Left ventricle myocardium inferior (tissue), 1 donor: ENCODE results near the gene ADAP1. TPM values are rescaled to one million over a fixed set of nuclear protein-coding genes. Genes with fewer than 3 reads are reported as not detected.

Experiments used
- DNase-seq: peaks from one replicate; pipeline ENCODE4 v3.0.0-alpha.2; 2020
- H3K27ac ChIP-seq: fragments of 200-600 bp; replicated peaks from 2 replicates; pipeline ENCODE4 v1.8.0; 2021
- H3K27me3 ChIP-seq: fragments of 200-600 bp; 2 replicates; pipeline ENCODE4 v1.8.0; 2021; ENCODE audit warnings: low read depth
- H3K36me3 ChIP-seq: fragments of 200-600 bp; 2 replicates; pipeline ENCODE4 v1.8.0; 2021
- H3K4me1 ChIP-seq: fragments of 200-600 bp; 2 replicates; pipeline ENCODE4 v1.8.0; 2021
- H3K4me3 ChIP-seq: fragments of 200-600 bp; 2 replicates; pipeline ENCODE4 v1.8.0; 2021; ENCODE audit warnings: mild to moderate bottlenecking, moderate library complexity
- H3K9me3 ChIP-seq: fragments of 200-600 bp; replicated peaks from 2 replicates; pipeline ENCODE4 v1.8.0; 2021
- CTCF ChIP-seq: fragments of 200-600 bp; IDR thresholded peaks from 2 replicates; pipeline ENCODE4 v1.8.0; 2021; ENCODE audit warnings: antibody characterized with exemption, mild to moderate bottlenecking, borderline replicate concordance
- intact Hi-C: fragments of 100-400 bp; cut with micrococcal nuclease; formaldehyde crosslinking; loops from one replicate; pipeline ENCODE4 v1.11.0; 2022
- total RNA-seq: library from RNA; stranded (reverse); fragmentation: NEBNext Ultra II Directional; extraction: Animal tissue kit (Norgen Biotek cat#: 25700); gene quantifications from one replicate; pipeline ENCODE4 v1.2.1, GENCODE V29; 2021
- donor health status: DM: no; HTN: yes; CAD: no; lungs with severe emphysema.

Gene ADAP1
- total RNA-seq, 1 donor from 2014 or later = 8.4 TPM

- intact Hi-C loops = no loop called here
- Histone ChIP-seq H3K27ac (no peak overlapping the region), H3K9me3 (no peaks in the 10 kb centered on the region), H3K36me3 (peaks cover 52% of the 10 kb centered on the region), H3K27me3 (no peaks in the 10 kb centered on the region), H3K4me1 (peaks cover 26% of the 10 kb centered on the region), H3K4me3 (no peak overlapping the region)
- no peak for TF ChIP-seq CTCF
- DNase-seq = no peak
Measured at GRCh38 chr7:896346-897075, 58.0 kb downstream of the ADAP1 start.

- no peak for TF ChIP-seq CTCF
- Histone ChIP-seq H3K4me1 (peaks cover 19% of the 10 kb centered on the region), H3K9me3 (no peaks in the 10 kb centered on the region), H3K27me3 (no peaks in the 10 kb centered on the region), H3K27ac (no peak overlapping the region), H3K4me3 (no peak overlapping the region), H3K36me3 (peaks cover 61% of the 10 kb centered on the region)
- DNase-seq = no peak
- intact Hi-C loops = no loop called here
Measured at GRCh38 chr7:895451-896052, 58.9 kb downstream of the ADAP1 start.

- no peak for TF ChIP-seq CTCF
- H3K9me3 ChIP-seq = no peaks in the 10 kb centered on the region
- H3K36me3 ChIP-seq = peaks cover 64% of the 10 kb centered on the region
- H3K4me1 ChIP-seq = peaks cover 19% of the 10 kb centered on the region
- no peak for DNase-seq
- H3K4me3 ChIP-seq = no peak overlapping the region
- no peak overlapping the region for H3K27ac ChIP-seq
- intact Hi-C loops = no loop called here
- H3K27me3 ChIP-seq = no peaks in the 10 kb centered on the region
Measured at GRCh38 chr7:894927-895450, 59.5 kb downstream of the ADAP1 start.

- no peaks in the 10 kb centered on the region for H3K9me3 ChIP-seq
- DNase-seq = no peak
Measured at GRCh38 chr7:894164-894867, 60.2 kb downstream of the ADAP1 start.

GRCh38 chr7:893686-894085 lies 60.8 kb downstream of the ADAP1 start:
- Histone ChIP-seq H3K27me3 (no peaks in the 10 kb centered on the region), H3K4me1 (peaks cover 17% of the 10 kb centered on the region), H3K4me3 (no peak overlapping the region), H3K36me3 (peaks cover 72% of the 10 kb centered on the region), H3K9me3 (no peaks in the 10 kb centered on the region), H3K27ac (no peak overlapping the region)
- DNase-seq = no peak
- intact Hi-C loops = no loop called here
- TF ChIP-seq CTCF = no peak

More at GRCh38 chr7:894164-894867, 60.2 kb downstream of the ADAP1 start:
- Histone ChIP-seq H3K36me3 (peaks cover 66% of the 10 kb centered on the region), H3K27ac (no peak overlapping the region), H3K27me3 (no peaks in the 10 kb centered on the region), H3K4me1 (peaks cover 19% of the 10 kb centered on the region), H3K4me3 (no peak overlapping the region)
- TF ChIP-seq CTCF = no peak
- intact Hi-C loops = no loop called here
